Activated T-helper 9 cell treated with anti-CD3 and anti-CD28 coated beads, Interleukin-2, amount 50 U/mL, for 16 hours (primary cell): ENCODE data around the gene TNFRSF12A.
"Not testable (repeated sequence)": the region's sequence is repeated elsewhere in the genome, so short reads cannot be mapped to it uniquely, and the experiment has no call there.

Experiments
- DNase-seq: peaks from one replicate; pipeline ENCODE4 v3.0.0-alpha.2; 2020; ENCODE audit warnings: low read depth

The TNFRSF12A gene

GRCh38 chr16:3065742-3066439, 45.7 kb downstream of the TNFRSF12A start:
- DNase-seq: no peak

GRCh38 chr16:3066440-3066748, 46.2 kb downstream of the TNFRSF12A start:
- DNase-seq: no peak

GRCh38 chr16:3068487-3068886, 48.3 kb downstream of the TNFRSF12A start:
- no peak for DNase-seq

GRCh38 chr16:3069146-3069545, 49.0 kb downstream of the TNFRSF12A start:
- DNase-seq: not testable (repeated sequence)

- no peak for DNase-seq
These were observed 50.5 kb downstream of the TNFRSF12A start for GRCh38 chr16:3070608-3071111.

GRCh38 chr16:3071655-3072054, 51.5 kb downstream of the TNFRSF12A start:
- no peak for DNase-seq
